ENCODE measurements around the gene SLC2A5. TPM values are rescaled to one million over a fixed set of nuclear protein-coding genes. Genes with fewer than 3 reads are reported as not detected.
A peak's percentile ranks its signal among the peaks of the same experiment; 100 is the strongest.

SLC2A5 gene
- total RNA-seq, 1 experiment from 2014 or later: not detected

DNA sequence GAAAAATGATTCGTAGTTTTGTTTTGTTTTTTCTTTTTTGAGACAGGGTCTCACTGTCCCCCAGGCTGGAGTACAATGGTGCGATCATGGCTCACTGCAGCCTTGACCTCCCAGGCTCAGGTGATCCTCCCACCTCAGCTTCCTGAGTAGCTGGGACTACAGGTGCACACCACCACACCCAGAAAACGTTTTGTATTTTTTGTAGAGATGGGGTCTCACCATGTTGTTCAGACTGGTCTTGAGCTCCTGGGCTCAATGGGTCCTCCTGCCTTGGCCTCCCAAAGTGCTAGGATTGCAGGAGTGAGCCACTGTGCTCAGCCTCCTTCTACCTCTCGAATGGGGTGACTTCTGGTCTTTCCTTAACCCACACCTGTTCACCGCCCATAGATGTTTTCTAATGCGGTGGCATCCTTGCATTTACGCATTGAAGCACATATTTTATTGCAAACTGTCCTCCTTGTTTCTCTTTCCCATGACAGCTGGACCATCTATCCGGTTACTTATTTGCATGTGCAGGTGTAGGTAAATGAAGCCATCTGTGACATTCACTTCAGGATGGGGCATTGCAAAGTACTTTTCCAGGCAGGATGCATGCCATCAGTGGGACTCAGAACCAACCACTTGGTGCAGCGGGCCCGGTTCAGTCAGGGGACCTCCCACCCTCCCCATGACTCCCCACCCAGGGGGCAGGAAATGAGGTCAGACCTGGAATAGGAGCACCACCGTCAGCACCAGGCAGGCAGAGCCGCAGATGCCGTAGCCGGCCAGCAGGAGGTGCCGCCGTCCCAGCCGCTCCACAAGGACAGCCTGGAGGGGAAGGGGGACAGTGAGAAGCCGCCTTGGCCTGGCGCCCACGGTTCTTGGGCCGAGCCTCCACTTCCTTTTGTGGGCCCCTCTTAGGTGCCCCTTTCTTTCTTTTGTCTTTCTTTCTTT lies 59.7 kb downstream of the SLC2A5 start:
- CTCF ChIA-PET: no interaction called here
- Histone ChIP-seq H4K20me1 (ENCODE audit: insufficient read depth) (no peaks in the 10 kb centered on the region), H3K9me2 (ENCODE audit: insufficient read depth) (no peaks in the 10 kb centered on the region), H2AFZ (no peak overlapping the region), H3K36me3 (ENCODE audit: low read depth) (no peaks in the 10 kb centered on the region), H3K27ac (no peak overlapping the region), H3K27me3 (ENCODE audit: insufficient read depth, low read depth) (no peaks in the 10 kb centered on the region), H3K79me2 (ENCODE audit: low read depth) (no peaks in the 10 kb centered on the region), H3K4me2 (no peak overlapping the region), H3K4me1 (replicated peaks; ENCODE audit: insufficient read depth) (no peaks in the 10 kb centered on the region), H3K9me3 (ENCODE audit: insufficient read depth, low read depth) (no peaks in the 10 kb centered on the region), H3F3A (ENCODE audit: insufficient read depth, low read depth) (no peaks in the 10 kb centered on the region), H3K4me3 (no peak overlapping the region)
- POLR2A ChIA-PET (ENCODE audit: unreplicated experiment): no interaction called here
- TF ChIP-seq, protein P1, sequence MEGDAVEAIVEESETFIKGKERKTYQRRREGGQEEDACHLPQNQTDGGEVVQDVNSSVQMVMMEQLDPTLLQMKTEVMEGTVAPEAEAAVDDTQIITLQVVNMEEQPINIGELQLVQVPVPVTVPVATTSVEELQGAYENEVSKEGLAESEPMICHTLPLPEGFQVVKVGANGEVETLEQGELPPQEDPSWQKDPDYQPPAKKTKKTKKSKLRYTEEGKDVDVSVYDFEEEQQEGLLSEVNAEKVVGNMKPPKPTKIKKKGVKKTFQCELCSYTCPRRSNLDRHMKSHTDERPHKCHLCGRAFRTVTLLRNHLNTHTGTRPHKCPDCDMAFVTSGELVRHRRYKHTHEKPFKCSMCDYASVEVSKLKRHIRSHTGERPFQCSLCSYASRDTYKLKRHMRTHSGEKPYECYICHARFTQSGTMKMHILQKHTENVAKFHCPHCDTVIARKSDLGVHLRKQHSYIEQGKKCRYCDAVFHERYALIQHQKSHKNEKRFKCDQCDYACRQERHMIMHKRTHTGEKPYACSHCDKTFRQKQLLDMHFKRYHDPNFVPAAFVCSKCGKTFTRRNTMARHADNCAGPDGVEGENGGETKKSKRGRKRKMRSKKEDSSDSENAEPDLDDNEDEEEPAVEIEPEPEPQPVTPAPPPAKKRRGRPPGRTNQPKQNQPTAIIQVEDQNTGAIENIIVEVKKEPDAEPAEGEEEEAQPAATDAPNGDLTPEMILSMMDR (conservative IDR thresholded peaks at IDR 0.05): peak; percentile 64
- no peak for TF ChIP-seq EZH2 (IDR thresholded peaks at IDR 0.05; ENCODE audit: low read depth)
- BruUV-seq (replicated peaks): no TSS peak
- DNase-seq: peak; percentile 8 to 50
- intact Hi-C loops (cut with micrococcal nuclease; ENCODE audit: unreplicated experiment): loop anchor here (5.0 kb wide), 2 partner anchors 92 to 152 kb away; no protein-coding TSS in a partner anchor

DNA sequence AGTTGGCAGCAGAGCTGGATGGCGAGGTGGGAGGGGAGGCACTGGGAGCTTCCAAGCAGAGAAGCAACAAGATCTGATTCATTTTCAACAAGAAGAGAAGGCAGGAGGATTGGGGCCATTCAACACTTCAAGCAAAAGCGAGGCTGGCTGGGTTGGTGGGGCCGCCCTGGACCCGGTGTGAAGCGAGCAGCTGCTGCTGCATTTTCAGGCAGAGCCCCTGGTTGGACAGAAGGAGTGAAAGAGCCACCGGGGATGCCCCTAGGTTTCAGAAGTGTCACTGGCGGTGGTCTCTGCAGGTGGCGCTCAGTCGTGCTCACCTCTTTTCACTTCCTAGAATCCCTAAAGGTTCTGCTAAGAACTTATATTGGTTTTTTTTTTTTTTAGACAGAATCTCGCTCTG lies 61.2 kb downstream of the SLC2A5 start:
- intact Hi-C loops (cut with micrococcal nuclease; ENCODE audit: unreplicated experiment): loop anchor here (5.0 kb wide), 2 partner anchors 91 to 151 kb away; no protein-coding TSS in a partner anchor
- H3K27me3 ChIP-seq (ENCODE audit: insufficient read depth, low read depth): no peaks in the 10 kb centered on the region
- no peaks in the 10 kb centered on the region for H3K79me2 ChIP-seq (ENCODE audit: low read depth)
- no peak overlapping the region for H2AFZ ChIP-seq
- CTCF ChIA-PET: interaction anchor here (0.7 kb wide), 1 partner anchor 94 kb away, joined by 3 read pairs; no protein-coding TSS in a partner anchor
- no peak for DNase-seq
- no peaks in the 10 kb centered on the region for H3K9me3 ChIP-seq (ENCODE audit: insufficient read depth, low read depth)
- no peak overlapping the region for H3K27ac ChIP-seq
- no peak overlapping the region for H3K4me2 ChIP-seq
- no peaks in the 10 kb centered on the region for H4K20me1 ChIP-seq (ENCODE audit: insufficient read depth)
- H3K9me2 ChIP-seq (ENCODE audit: insufficient read depth): no peaks in the 10 kb centered on the region
- POLR2A ChIA-PET (ENCODE audit: unreplicated experiment): interaction anchor here (0.7 kb wide), 1 partner anchor 1489 kb away, joined by 4 read pairs; no protein-coding TSS in a partner anchor
- H3K4me3 ChIP-seq: no peak overlapping the region
- no peaks in the 10 kb centered on the region for H3K36me3 ChIP-seq (ENCODE audit: low read depth)
- no peaks in the 10 kb centered on the region for H3K4me1 ChIP-seq (replicated peaks; ENCODE audit: insufficient read depth)
- no peaks in the 10 kb centered on the region for H3F3A ChIP-seq (ENCODE audit: insufficient read depth, low read depth)
- TF ChIP-seq EZH2 (IDR thresholded peaks at IDR 0.05; ENCODE audit: low read depth): no peak
- TF ChIP-seq, protein P1 (conservative IDR thresholded peaks at IDR 0.05): no peak
- BruUV-seq (replicated peaks): no TSS peak

DNA sequence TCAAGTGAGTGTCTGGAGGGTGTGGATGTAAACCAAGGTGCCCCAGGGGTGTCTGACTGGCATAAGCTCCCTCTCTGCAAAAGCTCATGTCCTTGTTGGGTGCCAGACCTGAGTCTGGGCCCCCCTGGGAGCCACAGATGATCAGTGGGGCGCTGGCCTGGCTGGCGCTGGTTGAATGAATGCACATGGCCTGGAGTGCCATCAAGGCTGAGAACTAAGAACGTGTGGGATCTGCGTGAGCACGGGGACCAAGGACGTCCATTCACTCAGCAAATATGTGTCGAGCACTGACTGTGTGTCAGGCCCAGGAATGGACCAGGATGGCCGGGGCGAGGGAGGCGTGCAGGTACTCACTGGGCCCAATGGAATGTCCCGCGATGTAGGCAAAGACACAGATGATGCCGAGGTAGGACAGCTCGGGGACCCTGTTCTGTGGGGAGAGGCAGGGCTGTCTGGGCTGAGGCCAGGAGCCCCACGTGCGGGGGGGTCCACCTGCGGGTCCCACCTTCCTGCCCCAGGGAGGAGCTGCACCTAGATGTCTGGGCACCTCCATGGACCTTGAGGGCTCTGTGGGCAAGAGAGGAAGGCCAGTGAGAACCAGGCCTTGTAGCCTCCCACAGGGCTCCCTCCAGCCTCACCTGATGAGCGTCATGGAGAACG lies 62.3 kb downstream of the SLC2A5 start:
- ChIA-PET POLR2A (ENCODE audit: unreplicated experiment) (no interaction called here), CTCF (no interaction called here)
- H3K27ac ChIP-seq: no peak overlapping the region
- no peaks in the 10 kb centered on the region for H4K20me1 ChIP-seq (ENCODE audit: insufficient read depth)
- H3F3A ChIP-seq (ENCODE audit: insufficient read depth, low read depth): no peaks in the 10 kb centered on the region
- H2AFZ ChIP-seq: no peak overlapping the region
- H3K4me2 ChIP-seq: no peak overlapping the region
- no peak overlapping the region for H3K4me3 ChIP-seq
- no peaks in the 10 kb centered on the region for H3K36me3 ChIP-seq (ENCODE audit: low read depth)
- BruUV-seq (replicated peaks): no TSS peak
- H3K9me3 ChIP-seq (ENCODE audit: insufficient read depth, low read depth): no peaks in the 10 kb centered on the region
- TF ChIP-seq, protein P1 (conservative IDR thresholded peaks at IDR 0.05): no peak
- no peak for TF ChIP-seq EZH2 (IDR thresholded peaks at IDR 0.05; ENCODE audit: low read depth)
- intact Hi-C loops (cut with micrococcal nuclease; ENCODE audit: unreplicated experiment): loop anchor here (5.0 kb wide), 2 partner anchors 90 to 150 kb away; no protein-coding TSS in a partner anchor
- H3K79me2 ChIP-seq (ENCODE audit: low read depth): no peaks in the 10 kb centered on the region
- no peaks in the 10 kb centered on the region for H3K27me3 ChIP-seq (ENCODE audit: insufficient read depth, low read depth)
- no peak for DNase-seq
- no peaks in the 10 kb centered on the region for H3K9me2 ChIP-seq (ENCODE audit: insufficient read depth)
- no peaks in the 10 kb centered on the region for H3K4me1 ChIP-seq (replicated peaks; ENCODE audit: insufficient read depth)

Data from PC-9 (cell line).